Measurements from ENCODE around the gene NCAM2. TPM values are rescaled to one million over a fixed set of nuclear protein-coding genes. Genes with fewer than 3 reads are reported as not detected.

Gene NCAM2
- total and polyA plus RNA-seq, 7 donors, result 0.14 to 2.4 (median 0.62) TPM

DNA sequence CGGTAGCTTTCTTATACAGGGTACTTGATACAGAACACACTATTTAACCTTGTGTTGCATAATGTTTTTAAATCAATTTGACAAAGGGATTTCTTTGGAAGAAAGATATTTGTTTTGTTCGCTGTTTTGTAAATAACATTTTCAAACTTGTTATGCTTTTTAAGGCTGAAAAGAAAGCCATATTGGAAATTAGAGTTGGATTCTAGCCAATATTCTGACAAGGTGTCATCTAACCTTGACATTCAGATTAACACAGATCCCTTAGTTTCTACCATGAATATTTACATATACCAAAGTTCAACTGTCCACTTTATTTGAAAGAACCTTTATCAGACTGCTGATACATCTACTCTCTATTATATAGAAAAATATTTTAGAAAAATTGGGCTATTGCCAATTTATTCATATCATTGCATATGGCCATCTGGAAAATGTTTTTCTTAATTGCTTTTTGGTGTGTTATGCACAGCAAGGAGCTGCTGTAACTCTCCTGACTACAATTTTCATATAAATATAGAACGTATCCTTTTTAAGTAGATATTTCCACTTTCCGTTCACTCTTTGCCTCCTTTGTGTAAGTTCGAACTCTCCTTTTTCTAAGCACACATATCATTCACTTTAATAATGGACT lies 206.3 kb downstream of the NCAM2 start:
- Histone ChIP-seq H3K4me3 (no peak overlapping the region), H3K9me3 (no peaks in the 10 kb centered on the region), H3K27me3 (ENCODE audit: insufficient read depth in 3 of 3, low read length in 2 of 3) (no peaks in the 10 kb centered on the region), H3K4me1 (no peaks in the 10 kb centered on the region), H3K36me3 (ENCODE audit: insufficient read depth in 1 of 2, low read depth in 1 of 2) (no peaks in the 10 kb centered on the region), H3K27ac (no peak overlapping the region)
- TF ChIP-seq, protein P1, sequence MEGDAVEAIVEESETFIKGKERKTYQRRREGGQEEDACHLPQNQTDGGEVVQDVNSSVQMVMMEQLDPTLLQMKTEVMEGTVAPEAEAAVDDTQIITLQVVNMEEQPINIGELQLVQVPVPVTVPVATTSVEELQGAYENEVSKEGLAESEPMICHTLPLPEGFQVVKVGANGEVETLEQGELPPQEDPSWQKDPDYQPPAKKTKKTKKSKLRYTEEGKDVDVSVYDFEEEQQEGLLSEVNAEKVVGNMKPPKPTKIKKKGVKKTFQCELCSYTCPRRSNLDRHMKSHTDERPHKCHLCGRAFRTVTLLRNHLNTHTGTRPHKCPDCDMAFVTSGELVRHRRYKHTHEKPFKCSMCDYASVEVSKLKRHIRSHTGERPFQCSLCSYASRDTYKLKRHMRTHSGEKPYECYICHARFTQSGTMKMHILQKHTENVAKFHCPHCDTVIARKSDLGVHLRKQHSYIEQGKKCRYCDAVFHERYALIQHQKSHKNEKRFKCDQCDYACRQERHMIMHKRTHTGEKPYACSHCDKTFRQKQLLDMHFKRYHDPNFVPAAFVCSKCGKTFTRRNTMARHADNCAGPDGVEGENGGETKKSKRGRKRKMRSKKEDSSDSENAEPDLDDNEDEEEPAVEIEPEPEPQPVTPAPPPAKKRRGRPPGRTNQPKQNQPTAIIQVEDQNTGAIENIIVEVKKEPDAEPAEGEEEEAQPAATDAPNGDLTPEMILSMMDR (IDR thresholded peaks at IDR 0.05), result no peak
- ATAC-seq (no peak), DNase-seq (no peak)
- intact Hi-C loops (cut with DNase I), result no loop called here
- WGBS, 3 donors, result 54 to 75% (median 57%) methylated on average over 5 of the region's 5 CpGs

DNA sequence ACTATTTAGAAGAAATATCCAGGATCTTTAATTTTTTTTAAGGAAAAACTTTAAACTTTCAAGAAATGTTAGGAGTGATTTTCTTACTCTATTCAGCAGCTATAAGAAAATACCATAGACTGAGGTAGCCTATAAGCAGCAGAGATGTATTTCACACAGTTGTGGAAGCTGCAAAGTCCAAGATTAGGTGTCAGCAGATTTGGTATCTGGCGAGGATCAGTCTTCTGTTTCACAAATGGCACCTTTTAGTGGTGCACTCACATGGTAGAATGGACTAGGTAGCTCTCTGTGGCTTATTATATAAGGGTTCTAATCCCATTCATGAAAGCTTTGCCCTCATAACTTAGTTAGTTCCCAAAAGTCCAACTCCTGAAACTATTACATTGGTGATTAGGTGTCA lies 207.4 kb downstream of the NCAM2 start:
- 69 to 88% (median 82%) methylated on average over 1 of the region's 1 CpG for WGBS, 3 donors
- intact Hi-C loops (cut with DNase I), result no loop called here

DNA sequence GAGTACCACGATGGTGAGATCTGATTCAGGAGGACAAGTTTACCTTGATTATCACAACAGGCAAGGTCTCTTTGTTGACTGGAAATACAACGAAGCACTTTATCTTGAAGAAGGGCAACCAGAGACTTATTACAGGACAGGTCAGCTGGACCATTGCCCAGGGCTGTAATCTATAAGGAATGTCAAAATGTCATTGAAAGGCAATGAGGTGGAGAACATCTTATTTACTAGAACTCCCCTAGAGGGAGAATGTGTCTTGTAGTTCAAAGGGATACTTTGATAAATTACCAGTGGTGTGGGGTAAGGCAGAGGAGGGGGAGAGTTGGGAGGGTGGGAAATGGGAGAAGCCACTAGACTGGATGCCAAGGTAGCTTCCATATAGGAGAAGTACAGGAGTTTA lies 212.3 kb downstream of the NCAM2 start:
- Histone ChIP-seq H3K27ac (no peak overlapping the region), H3K36me3 (ENCODE audit: insufficient read depth in 1 of 2, low read depth in 1 of 2) (no peaks in the 10 kb centered on the region), H3K27me3 (ENCODE audit: insufficient read depth in 3 of 3, low read length in 2 of 3) (no peaks in the 10 kb centered on the region), H3K9me3 (no peaks in the 10 kb centered on the region), H3K4me3 (no peak overlapping the region), H3K4me1 (no peaks in the 10 kb centered on the region)
- no peak for DNase-seq
- intact Hi-C loops (cut with DNase I), result loop anchor here in 1 of 2 donors (5.0 kb wide), 1 partner anchor 133 kb away; no protein-coding TSS in a partner anchor
- 80 to 84% (median 82%) methylated on average over 2 of the region's 2 CpGs for WGBS, 3 donors
- ATAC-seq, result no peak
- TF ChIP-seq, protein P1 (IDR thresholded peaks at IDR 0.05), result no peak

More for the DNA sequence above, 207.4 kb downstream of the NCAM2 start:
- no peak for DNase-seq
- TF ChIP-seq, protein P1 (IDR thresholded peaks at IDR 0.05), result no peak
- Histone ChIP-seq H3K27ac (no peak overlapping the region), H3K36me3 (ENCODE audit: insufficient read depth in 1 of 2, low read depth in 1 of 2) (no peaks in the 10 kb centered on the region), H3K9me3 (no peaks in the 10 kb centered on the region), H3K4me3 (no peak overlapping the region), H3K27me3 (ENCODE audit: insufficient read depth in 3 of 3, low read length in 2 of 3) (no peaks in the 10 kb centered on the region), H3K4me1 (no peaks in the 10 kb centered on the region)
- no peak for ATAC-seq

DNA sequence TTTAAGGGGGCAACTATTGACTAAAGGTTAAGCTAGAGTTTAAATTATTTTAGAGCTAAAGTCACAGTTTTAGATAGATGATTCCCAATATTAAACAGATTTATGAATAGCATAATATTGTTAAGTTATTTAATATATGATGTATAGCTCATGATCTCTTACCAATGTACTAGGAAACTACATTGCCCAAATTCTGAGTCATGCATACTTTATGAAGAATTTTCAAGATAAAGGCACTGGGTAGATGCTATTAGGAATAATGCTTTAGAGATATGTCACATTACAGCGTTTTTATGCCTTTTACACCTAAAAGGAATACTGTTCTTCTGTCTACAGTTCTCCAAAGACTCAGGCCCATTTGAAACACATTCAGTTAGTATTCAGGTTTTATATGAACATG lies 215.1 kb downstream of the NCAM2 start:
- no peak for ATAC-seq
- Histone ChIP-seq H3K36me3 (ENCODE audit: insufficient read depth in 1 of 2, low read depth in 1 of 2) (no peaks in the 10 kb centered on the region), H3K27me3 (ENCODE audit: insufficient read depth in 3 of 3, low read length in 2 of 3) (no peaks in the 10 kb centered on the region), H3K4me3 (no peak overlapping the region), H3K4me1 (no peaks in the 10 kb centered on the region), H3K27ac (no peak overlapping the region), H3K9me3 (no peaks in the 10 kb centered on the region)
- DNase-seq, result no peak
- TF ChIP-seq, protein P1 (IDR thresholded peaks at IDR 0.05), result no peak
- WGBS, 3 donors, result 65 to 74% (median 70%) methylated on average over 1 of the region's 1 CpG
- intact Hi-C loops (cut with DNase I), result loop anchor here in 1 of 2 donors (5.0 kb wide), 1 partner anchor 136 kb away; no protein-coding TSS in a partner anchor

DNA sequence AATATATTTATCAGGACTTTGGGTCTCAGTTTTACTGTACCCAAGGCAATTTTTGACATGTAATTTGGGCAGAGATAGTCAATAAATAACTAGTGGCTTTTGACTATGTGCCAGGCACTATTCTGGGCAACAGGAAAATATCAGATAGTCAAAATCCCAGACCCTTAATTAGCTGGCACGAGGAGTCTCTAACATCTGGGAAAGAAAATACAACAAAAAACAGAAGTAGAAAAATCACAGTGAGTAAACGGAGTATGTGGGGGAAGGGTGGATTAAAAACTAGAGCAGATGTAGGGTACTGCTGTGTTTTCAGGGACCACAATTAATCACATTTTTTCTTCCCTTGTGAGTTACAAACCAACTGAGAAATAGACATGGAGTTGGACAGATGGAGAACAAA lies 217.8 kb downstream of the NCAM2 start:
- H3K27me3 ChIP-seq (ENCODE audit: insufficient read depth in 3 of 3, low read length in 2 of 3), result no peaks in the 10 kb centered on the region
- ATAC-seq, result no peak
- WGBS, 3 donors, result 12 to 28% (median 19%) methylated on average over 2 of the region's 2 CpGs
- TF ChIP-seq, protein P1 (IDR thresholded peaks at IDR 0.05), result no peak
- no peak overlapping the region for H3K27ac ChIP-seq
- intact Hi-C loops (cut with DNase I), result no loop called here
- no peak for DNase-seq
- H3K4me3 ChIP-seq, result no peak overlapping the region
- no peaks in the 10 kb centered on the region for H3K36me3 ChIP-seq (ENCODE audit: insufficient read depth in 1 of 2, low read depth in 1 of 2)
- no peaks in the 10 kb centered on the region for H3K9me3 ChIP-seq
- no peaks in the 10 kb centered on the region for H3K4me1 ChIP-seq
